Spleen (tissue), 11 donors: Measurements from ENCODE around the gene RANBP3. TPM values are rescaled to one million over a fixed set of nuclear protein-coding genes. Genes with fewer than 3 reads are reported as not detected.

Experiments used
- DNase-seq: peaks from one replicate; pipeline ENCODE4 v3.0.0-alpha.2; 2020
- H3K27ac ChIP-seq, 8 donors: fragments of 200-600 bp; sonication (generic) in 7 of 8; 1 replicate in 4 of 8; 2 replicates in 4 of 8; pipeline versions ENCODE4 v1.5.0 to v1.8.0; 2016 to 2021; ENCODE audit warnings: inconsistent platforms in 4 of 8, mild to moderate bottlenecking in 4 of 8, moderate library complexity in 1 of 8
- H3K27me3 ChIP-seq, 7 donors: fragments of 200-600 bp; sonication (generic) in 6 of 7; replicated peaks in 1 of 7; 1 replicate in 4 of 7; 2 replicates in 3 of 7; pipeline versions ENCODE4 v1.5.0 to v1.8.0; 2016 to 2021; ENCODE audit warnings: inconsistent platforms in 3 of 7, mild to moderate bottlenecking in 1 of 7
- H3K36me3 ChIP-seq, 6 donors: fragments of 200-600 bp; sonication (generic) in 5 of 6; 1 replicate in 4 of 6; 2 replicates in 2 of 6; pipeline versions ENCODE4 v1.5.0 to v1.8.0; 2016 to 2021; ENCODE audit warnings: inconsistent platforms in 2 of 6
- H3K4me1 ChIP-seq, 6 donors: fragments of 200-600 bp; sonication (generic) in 5 of 6; 1 replicate in 3 of 6; 2 replicates in 3 of 6; pipeline versions ENCODE4 v1.5.0 to v1.8.0; 2016 to 2021; ENCODE audit warnings: inconsistent platforms in 3 of 6
- H3K4me3 ChIP-seq, 8 donors: fragments of 200-600 bp; sonication (generic) in 7 of 8; 1 replicate in 4 of 8; 2 replicates in 4 of 8; pipeline versions ENCODE4 v1.5.0 to v1.8.0; 2016 to 2021; ENCODE audit warnings: inconsistent platforms in 4 of 8, mild to moderate bottlenecking in 4 of 8, moderate library complexity in 2 of 8
- H3K9me3 ChIP-seq, 8 donors: fragments of 200-600 bp; sonication (generic) in 7 of 8; 1 replicate in 4 of 8; 2 replicates in 4 of 8; pipeline versions ENCODE4 v1.5.0 to v1.8.0; 2016 to 2021; ENCODE audit warnings: inconsistent platforms in 4 of 8
- CTCF ChIP-seq, 11 experiments: fragments of 200-600 bp in 7 of 11; fragments of 450-650 bp in 4 of 11; sonication (generic) in 4 of 11; IDR thresholded peaks in 8 of 11; conservative IDR thresholded peaks in 3 of 11; 1 replicate in 7 of 11; 2 replicates in 4 of 11; pipeline versions ENCODE4 v1.4.0 to v1.8.0; 2016 to 2021; ENCODE audit warnings: antibody characterized with exemption in 11 of 11, inconsistent platforms in 4 of 11, mild to moderate bottlenecking in 1 of 11
- POLR2A ChIP-seq, 3 donors: fragments of 450-650 bp; IDR thresholded peaks; one replicate each; pipeline ENCODE4 v1.5.1; 2017; ENCODE audit warnings: antibody characterized with exemption in 3 of 3, mild to moderate bottlenecking in 1 of 3
- POLR2AphosphoS5 ChIP-seq, 3 donors: sonication (generic); formaldehyde crosslinking; IDR thresholded peaks; one replicate each; pipeline ENCODE4 v1.5.1; 2017; ENCODE audit warnings: antibody characterized with exemption in 3 of 3
- whole genome bisulfite sequencing, 5 donors: extraction: QIAGEN DNeasy Blood & Tissue Kit in 3 of 5; methylation state at CpG; one replicate each; pipeline versions ENCODE4 v1.1.5 to v1.1.7; 2013 to 2018; 5-methylcytosine and 5-hydroxymethylcytosine counted together
- intact Hi-C: fragments of 100-400 bp; cut with DNase I; formaldehyde crosslinking; loops from one replicate; pipeline ENCODE4 v1.15.0; 2023; ENCODE audit warnings: low total_unique reads
- polyA plus RNA-seq, 3 donors: library from polyadenylated mRNA; stranded (reverse); fragments of 200-250 nt; gene quantifications; one replicate each; pipeline ENCODE4 v1.2.1, GENCODE V29; 2013
- total RNA-seq, 7 donors: library from RNA; depleted of rRNA in 3 of 7; stranded (reverse); fragments of >200 nt in 3 of 7; fragmentation: NEBNext Ultra II Directional in 4 of 7; extraction: Animal tissue kit (Norgen Biotek cat#: 25700) in 4 of 7; gene quantifications; one replicate each; pipeline versions ENCODE4 v1.1.0 to v1.2.1, GENCODE V29; 2016 to 2021
- donor health status: healthy with polysubstance abuse.
- donor health status: DM: no; HTN: no; CAD: no; lungs with moderate emphysema.
- donor health status: DM: no; HTN: no; CAD: no.
- donor health status: Bipolar disorder and iron deficiency.
- donor health status: healthy.
- donor health status: DM: no; HTN: no; CAD: no.
- donor health status: DM: yes; HTN: yes; CAD: no.

The RANBP3 gene
- total and polyA plus RNA-seq, 10 donors: 27.5 to 92.9 (median 69.8) TPM

- intact Hi-C loops: no loop called here
- DNase-seq: peak; percentile 61
- no peaks in the 10 kb centered on the region for H3K27me3 ChIP-seq
- no peak overlapping the region for H3K4me3 ChIP-seq
- 84 to 90% (median 87%) methylated on average over 14 to 15 of the region's 15 CpGs for WGBS, 5 donors
- H3K4me1 ChIP-seq: peaks cover 50 to 94% (median 79%) of the 10 kb centered on the region in 6 donors
- peak overlapping the region in 2 of 8 donors; percentile 52 to 55 for H3K27ac ChIP-seq
- no peak for TF ChIP-seq POLR2AphosphoS5 (IDR thresholded peaks at IDR 0.05)
- TF ChIP-seq CTCF (IDR thresholded peaks at IDR 0.05 in 8 of 11, conservative IDR thresholded peaks at IDR 0.05 in 3 of 11): no peak
- no peak for TF ChIP-seq POLR2A (IDR thresholded peaks at IDR 0.05)
- H3K9me3 ChIP-seq: no peaks in the 10 kb centered on the region
- peaks cover 0 to 60% (median 13%) of the 10 kb centered on the region in 6 donors for H3K36me3 ChIP-seq
These were observed 3.9 kb downstream of the RANBP3 start for GRCh38 chr19:5973867-5974635.

GRCh38 chr19:5973376-5973775, 4.6 kb downstream of the RANBP3 start:
- TF ChIP-seq POLR2A (IDR thresholded peaks at IDR 0.05) (no peak), POLR2AphosphoS5 (IDR thresholded peaks at IDR 0.05) (no peak), CTCF (IDR thresholded peaks at IDR 0.05 in 8 of 11, conservative IDR thresholded peaks at IDR 0.05 in 3 of 11) (no peak)
- DNase-seq: no peak
- Histone ChIP-seq H3K4me3 (no peak overlapping the region), H3K36me3 (peaks cover 0 to 63% (median 13%) of the 10 kb centered on the region in 6 donors), H3K27me3 (no peaks in the 10 kb centered on the region), H3K27ac (no peak overlapping the region), H3K9me3 (no peaks in the 10 kb centered on the region), H3K4me1 (peaks cover 54 to 94% (median 80%) of the 10 kb centered on the region in 6 donors)
- intact Hi-C loops: no loop called here
- WGBS, 5 donors: 94 to 96% (median 95%) methylated on average over 3 to 5 of the region's 5 CpGs

- Histone ChIP-seq H3K4me3 (no peak overlapping the region), H3K36me3 (peaks cover 0 to 63% (median 13%) of the 10 kb centered on the region in 6 donors), H3K27me3 (no peaks in the 10 kb centered on the region), H3K4me1 (peaks cover 65 to 100% (median 90%) of the 10 kb centered on the region in 6 donors), H3K27ac (peak overlapping the region in 1 of 8 donors; percentile 12), H3K9me3 (no peaks in the 10 kb centered on the region)
- TF ChIP-seq POLR2A (IDR thresholded peaks at IDR 0.05) (no peak), CTCF (IDR thresholded peaks at IDR 0.05 in 8 of 11, conservative IDR thresholded peaks at IDR 0.05 in 3 of 11) (no peak), POLR2AphosphoS5 (IDR thresholded peaks at IDR 0.05) (no peak)
- WGBS, 5 donors: 82 to 89% (median 86%) methylated on average over 9 of the region's 9 CpGs
- no peak for DNase-seq
- intact Hi-C loops: no loop called here
These were observed 5.6 kb downstream of the RANBP3 start for GRCh38 chr19:5972355-5972731.

- peaks cover 66 to 100% (median 91%) of the 10 kb centered on the region in 6 donors for H3K4me1 ChIP-seq
- TF ChIP-seq CTCF (IDR thresholded peaks at IDR 0.05 in 8 of 11, conservative IDR thresholded peaks at IDR 0.05 in 3 of 11) (no peak), POLR2A (IDR thresholded peaks at IDR 0.05) (no peak), POLR2AphosphoS5 (IDR thresholded peaks at IDR 0.05) (no peak)
- DNase-seq: no peak
- H3K36me3 ChIP-seq: peaks cover 0 to 63% (median 13%) of the 10 kb centered on the region in 6 donors
- 78 to 87% (median 84%) methylated on average over 2 of the region's 2 CpGs for WGBS, 5 donors
- no peak overlapping the region for H3K27ac ChIP-seq
- no peak overlapping the region for H3K4me3 ChIP-seq
- H3K27me3 ChIP-seq: no peaks in the 10 kb centered on the region
- no peaks in the 10 kb centered on the region for H3K9me3 ChIP-seq
- intact Hi-C loops: no loop called here
These were observed 6.1 kb downstream of the RANBP3 start for GRCh38 chr19:5971714-5972354.
